Caco-2 (cell line): ENCODE results near the gene IL1RAPL2. TPM values are rescaled to one million over a fixed set of nuclear protein-coding genes. Genes with fewer than 3 reads are reported as not detected.
"Not testable (repeated sequence)": the region's sequence is repeated elsewhere in the genome, so short reads cannot be mapped to it uniquely, and the experiment has no call there.

Experiments
- BruUV-seq: library from RNA; stranded (reverse); fragments of 400-500 nt; replicated peaks from 2 replicates; lab custom pipeline; 2021; lab: Mats Ljungman, UMichigan
- CTCF ChIA-PET: fragments of 300-600 bp; sonication (Branson Sonifier 250); formaldehyde crosslinking; loops from one replicate; lab custom pipeline; 2022; ENCODE audit warnings: antibody characterized with exemption; lab: Charles Lee
- POLR2A ChIA-PET: fragments of 300-600 bp; sonication (Branson Sonifier 250); formaldehyde crosslinking; loops from one replicate; lab custom pipeline; 2022; ENCODE audit warnings: antibody characterized with exemption; lab: Charles Lee
- DNase-seq, 2 experiments: peaks; one replicate each; pipeline versions ENCODE4 v3.0.0 to v3.0.0-alpha.2; 2020 to 2022
- H3K27me3 ChIP-seq: replicated peaks from 2 replicates; pipeline ENCODE4 v1.6.0; 2011; ENCODE audit warnings: low read length; ENCODE audit not compliant: control insufficient read depth, insufficient read depth
- H3K36me3 ChIP-seq: 2 replicates; pipeline ENCODE4 v1.5.1; 2011; ENCODE audit warnings: low read length; ENCODE audit not compliant: control insufficient read depth, insufficient read depth
- H3K4me1 ChIP-seq: fragments of 250-450 bp; sonication (Bioruptor Pico); 2 replicates; pipeline ENCODE4 v1.5.1; 2020; ENCODE audit warnings: mild to moderate bottlenecking
- H3K4me3 ChIP-seq: 2 replicates; pipeline ENCODE4 v1.5.1; 2011; ENCODE audit warnings: low read depth, mild to moderate bottlenecking, control low read depth, low read length
- H3K9me3 ChIP-seq: fragments of 250-450 bp; sonication (Bioruptor Pico); 2 replicates; pipeline ENCODE4 v1.5.1; 2020; ENCODE audit warnings: mild to moderate bottlenecking, moderate library complexity
- H3K27ac Mint-ChIP-seq: one replicate; pipeline ENCODE4 v1.8.0; 2022; ENCODE audit warnings: mixed read lengths; ENCODE audit not compliant: unreplicated experiment
- H3K27me3 Mint-ChIP-seq: one replicate; pipeline ENCODE4 v1.8.0; 2022; ENCODE audit warnings: mixed read lengths; ENCODE audit not compliant: insufficient read depth, unreplicated experiment
- H3K36me3 Mint-ChIP-seq: one replicate; pipeline ENCODE4 v1.8.0; 2022; ENCODE audit warnings: mild to moderate bottlenecking, mixed read lengths; ENCODE audit not compliant: insufficient read depth, unreplicated experiment
- H3K4me1 Mint-ChIP-seq: one replicate; pipeline ENCODE4 v1.8.0; 2022; ENCODE audit warnings: low read depth, mixed read lengths; ENCODE audit not compliant: unreplicated experiment
- H3K4me3 Mint-ChIP-seq: one replicate; pipeline ENCODE4 v1.8.0; 2022; ENCODE audit warnings: mild to moderate bottlenecking, moderate library complexity, mixed read lengths; ENCODE audit not compliant: unreplicated experiment
- H3K9me3 Mint-ChIP-seq: one replicate; pipeline ENCODE4 v1.8.0; 2022; ENCODE audit warnings: mixed read lengths; ENCODE audit not compliant: unreplicated experiment
- intact Hi-C: fragments of 100-400 bp; cut with micrococcal nuclease; formaldehyde crosslinking; loops from one replicate; pipeline ENCODE4 v1.10.0; 2022; ENCODE audit not compliant: unreplicated experiment
- total RNA-seq: library from RNA; stranded (reverse); gene quantifications from 2 replicates; pipeline ENCODE4 v1.2.3, GENCODE V29; 2022
- TF ChIP-seq, protein P1 (sequence below), 2 experiments: fragments of 200-600 bp in 1 of 2; IDR thresholded peaks; 1 replicate in 1 of 2; 2 replicates in 1 of 2; pipeline versions ENCODE4 v1.5.1 to v1.8.0; 2011 to 2022; ENCODE audit warnings: antibody characterized with exemption in 1 of 2, control low read depth in 1 of 2, inconsistent platforms in 1 of 2, low read depth in 1 of 2, low read length in 1 of 2, mild to moderate bottlenecking in 1 of 2, moderate library complexity in 1 of 2; ENCODE audit not compliant: insufficient read depth in 1 of 2, severe bottlenecking in 1 of 2, unreplicated experiment in 1 of 2

IL1RAPL2 gene
- total RNA-seq, 1 experiment from 2014 or later = not detected

DNA sequence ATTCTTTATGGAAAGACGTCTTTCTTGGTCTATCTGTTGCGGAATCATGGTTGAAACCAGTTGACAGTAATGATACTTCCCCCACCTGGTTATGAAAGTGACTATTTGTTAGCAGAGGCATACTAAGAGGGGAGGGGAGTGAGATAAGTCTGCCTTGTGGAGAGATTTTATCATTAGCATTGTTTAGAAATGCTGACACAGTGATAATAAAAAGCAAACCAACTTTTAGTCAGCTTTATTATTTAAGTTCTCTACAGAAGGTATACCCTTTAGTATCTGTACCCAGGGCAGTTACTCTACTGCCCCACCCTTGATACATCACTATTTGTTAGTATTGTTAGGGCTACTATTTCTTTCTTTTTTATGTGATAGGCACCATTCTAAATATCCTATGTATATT, 26.9 kb upstream of the IL1RAPL2 start:
- no peaks in the 10 kb centered on the region for H3K9me3 Mint-ChIP-seq
- H3K27ac Mint-ChIP-seq = no peak overlapping the region
- no peaks in the 10 kb centered on the region for H3K36me3 Mint-ChIP-seq
- ChIA-PET CTCF (no interaction called here), POLR2A (no interaction called here)
- Histone ChIP-seq H3K36me3 (no peaks in the 10 kb centered on the region), H3K27me3 (no peaks in the 10 kb centered on the region), H3K9me3 (no peaks in the 10 kb centered on the region), H3K4me3 (no peak overlapping the region), H3K4me1 (no peaks in the 10 kb centered on the region)
- intact Hi-C loops = no loop called here
- H3K27me3 Mint-ChIP-seq = peaks cover 2% of the 10 kb centered on the region
- no peak for DNase-seq
- TF ChIP-seq, protein P1, sequence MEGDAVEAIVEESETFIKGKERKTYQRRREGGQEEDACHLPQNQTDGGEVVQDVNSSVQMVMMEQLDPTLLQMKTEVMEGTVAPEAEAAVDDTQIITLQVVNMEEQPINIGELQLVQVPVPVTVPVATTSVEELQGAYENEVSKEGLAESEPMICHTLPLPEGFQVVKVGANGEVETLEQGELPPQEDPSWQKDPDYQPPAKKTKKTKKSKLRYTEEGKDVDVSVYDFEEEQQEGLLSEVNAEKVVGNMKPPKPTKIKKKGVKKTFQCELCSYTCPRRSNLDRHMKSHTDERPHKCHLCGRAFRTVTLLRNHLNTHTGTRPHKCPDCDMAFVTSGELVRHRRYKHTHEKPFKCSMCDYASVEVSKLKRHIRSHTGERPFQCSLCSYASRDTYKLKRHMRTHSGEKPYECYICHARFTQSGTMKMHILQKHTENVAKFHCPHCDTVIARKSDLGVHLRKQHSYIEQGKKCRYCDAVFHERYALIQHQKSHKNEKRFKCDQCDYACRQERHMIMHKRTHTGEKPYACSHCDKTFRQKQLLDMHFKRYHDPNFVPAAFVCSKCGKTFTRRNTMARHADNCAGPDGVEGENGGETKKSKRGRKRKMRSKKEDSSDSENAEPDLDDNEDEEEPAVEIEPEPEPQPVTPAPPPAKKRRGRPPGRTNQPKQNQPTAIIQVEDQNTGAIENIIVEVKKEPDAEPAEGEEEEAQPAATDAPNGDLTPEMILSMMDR (IDR thresholded peaks at IDR 0.05; ENCODE audit: insufficient read depth in 1 of 2, low read depth in 1 of 2, low read length in 1 of 2, severe bottlenecking in 1 of 2, unreplicated experiment in 1 of 2) = no peak
- no peaks in the 10 kb centered on the region for H3K4me1 Mint-ChIP-seq
- BruUV-seq = no TSS peak
- H3K4me3 Mint-ChIP-seq = no peak overlapping the region

DNA sequence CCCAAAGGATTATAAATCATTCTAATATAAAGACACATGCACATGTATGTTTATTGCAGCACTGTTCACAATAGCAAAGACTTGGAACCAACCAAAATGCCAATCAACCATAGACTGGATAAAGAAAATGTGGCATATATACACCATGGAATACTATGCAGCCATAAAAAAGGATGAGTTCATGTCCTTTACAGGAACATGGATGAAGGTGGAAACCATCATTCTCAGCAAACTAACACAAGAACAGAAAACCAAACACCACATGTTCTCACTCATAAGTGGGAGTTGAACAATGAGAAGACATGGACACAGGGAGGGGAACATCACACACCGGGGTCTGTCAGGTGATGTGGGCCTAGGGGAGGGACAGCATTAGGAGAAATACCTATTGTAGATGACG, 23.6 kb upstream of the IL1RAPL2 start:
- BruUV-seq = not testable (repeated sequence)

DNA sequence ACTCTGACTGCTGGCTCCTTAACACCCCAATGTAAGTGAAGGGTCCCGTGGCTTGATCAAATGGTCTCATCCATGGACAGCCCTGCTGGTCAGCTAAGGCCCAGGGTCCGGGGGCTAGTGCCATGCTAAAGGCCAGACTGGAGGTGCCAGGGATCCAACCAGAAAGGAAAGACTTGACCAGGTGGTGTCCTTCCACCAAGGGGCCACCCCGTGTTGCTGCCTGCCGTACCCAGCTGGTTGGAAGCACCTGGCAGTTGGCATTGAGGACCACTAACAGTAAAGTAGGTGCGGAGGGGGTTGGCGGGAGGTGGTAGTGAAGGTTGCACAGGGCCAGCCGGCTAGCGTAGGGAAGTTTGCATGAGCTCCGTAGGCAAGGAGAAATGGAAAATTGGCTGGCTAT, 1.7 kb upstream of the IL1RAPL2 start:
- Mint-ChIP-seq H3K4me3 (no peak overlapping the region), H3K9me3 (no peaks in the 10 kb centered on the region), H3K27me3 (peaks cover 3% of the 10 kb centered on the region), H3K36me3 (no peaks in the 10 kb centered on the region), H3K4me1 (no peaks in the 10 kb centered on the region), H3K27ac (no peak overlapping the region)
- BruUV-seq = no TSS peak
- DNase-seq = no peak
- TF ChIP-seq, protein P1 (IDR thresholded peaks at IDR 0.05; ENCODE audit: insufficient read depth in 1 of 2, low read depth in 1 of 2, low read length in 1 of 2, severe bottlenecking in 1 of 2, unreplicated experiment in 1 of 2) = no peak
- POLR2A ChIA-PET = interaction anchor here (0.5 kb wide), 1 partner anchor 28 kb away, joined by 6 read pairs; no protein-coding TSS in a partner anchor
- no peaks in the 10 kb centered on the region for H3K9me3 ChIP-seq
- intact Hi-C loops = no loop called here
- H3K4me3 ChIP-seq = no peak overlapping the region
- CTCF ChIA-PET = no interaction called here
- no peaks in the 10 kb centered on the region for H3K27me3 ChIP-seq
- H3K36me3 ChIP-seq = no peaks in the 10 kb centered on the region
- H3K4me1 ChIP-seq = no peaks in the 10 kb centered on the region

More for the DNA sequence above, 23.6 kb upstream of the IL1RAPL2 start:
- DNase-seq, H3K9me3 ChIP-seq, H3K4me1 ChIP-seq, H3K27ac Mint-ChIP-seq, H3K9me3 Mint-ChIP-seq, CTCF ChIA-PET, intact Hi-C loops, H3K4me1 Mint-ChIP-seq, H3K36me3 ChIP-seq, H3K27me3 Mint-ChIP-seq, H3K4me3 Mint-ChIP-seq, H3K4me3 ChIP-seq, H3K36me3 Mint-ChIP-seq, POLR2A ChIA-PET, H3K27me3 ChIP-seq: not testable (repeated sequence)
